ENCODE measurements around the gene METTL18.

Gene METTL18

GRCh38 chr1:169768161-169768560, 26.5 kb downstream of the METTL18 start:
- TF ChIP-seq ZFX (IDR thresholded peaks at IDR 0.05; ENCODE audit: borderline replicate concordance) = no peak
- no peak for TF ChIP-seq CTCF (IDR thresholded peaks at IDR 0.05)
- no peak overlapping the region for H3K27ac ChIP-seq

DNA sequence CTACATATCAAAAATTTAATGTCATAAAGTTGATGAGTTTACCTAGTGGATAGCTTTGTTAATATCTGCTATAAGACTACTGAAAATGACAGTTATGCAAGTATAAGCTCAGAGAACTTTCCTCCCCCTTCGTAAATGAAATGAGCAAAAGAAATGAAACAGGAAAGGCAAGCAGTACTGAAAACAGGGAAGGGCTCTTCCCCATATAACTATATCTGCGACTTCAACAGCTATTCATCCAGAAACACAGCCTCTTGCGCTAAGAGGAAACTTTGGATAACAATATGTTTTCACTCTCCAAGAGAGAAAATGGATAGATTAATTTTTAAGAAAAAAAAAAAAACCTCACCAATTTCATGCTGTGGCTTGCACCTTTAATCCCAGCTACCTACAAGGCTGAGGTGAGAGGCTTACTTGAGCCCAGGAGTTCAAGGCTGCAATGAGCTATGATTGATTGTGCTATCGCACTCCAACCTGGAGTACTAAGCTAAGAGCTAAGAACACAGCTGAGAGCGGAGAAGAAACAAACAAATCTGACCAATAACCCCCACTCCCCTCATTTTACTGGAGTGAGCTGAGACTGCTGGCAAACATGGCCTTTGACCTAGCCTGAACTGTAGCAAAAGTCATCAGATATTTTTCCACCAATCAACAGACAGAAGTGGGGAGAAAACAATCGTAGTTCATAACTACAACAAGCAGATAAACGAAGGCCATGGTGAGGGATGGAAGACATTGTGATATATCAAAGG, 29.0 kb downstream of the METTL18 start:
- H3K27ac ChIP-seq = no peak overlapping the region
- no peak for TF ChIP-seq ZFX (IDR thresholded peaks at IDR 0.05; ENCODE audit: borderline replicate concordance)
- TF ChIP-seq CTCF (IDR thresholded peaks at IDR 0.05) = no peak

DNA sequence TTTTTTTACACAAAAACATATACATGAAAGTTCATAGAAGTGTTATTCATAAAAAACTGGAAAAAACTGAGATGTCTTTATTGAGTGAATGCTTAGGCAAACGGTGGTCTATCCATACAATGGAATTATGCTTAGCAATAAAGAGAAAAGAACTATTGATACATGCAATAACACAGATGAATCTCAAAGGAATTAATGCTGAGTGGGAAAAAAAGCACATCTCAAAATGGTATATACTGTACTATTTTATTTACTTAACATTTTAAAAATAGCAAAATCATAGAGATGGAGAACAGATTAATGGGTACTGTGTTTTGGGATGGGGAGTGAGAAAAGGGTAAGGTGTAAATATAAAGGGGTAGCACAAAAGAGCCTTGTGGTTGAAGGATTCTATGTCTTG, 29.8 kb downstream of the METTL18 start:
- H3K27ac ChIP-seq = no peak overlapping the region
- no peak for TF ChIP-seq ZFX (IDR thresholded peaks at IDR 0.05; ENCODE audit: borderline replicate concordance)

DNA sequence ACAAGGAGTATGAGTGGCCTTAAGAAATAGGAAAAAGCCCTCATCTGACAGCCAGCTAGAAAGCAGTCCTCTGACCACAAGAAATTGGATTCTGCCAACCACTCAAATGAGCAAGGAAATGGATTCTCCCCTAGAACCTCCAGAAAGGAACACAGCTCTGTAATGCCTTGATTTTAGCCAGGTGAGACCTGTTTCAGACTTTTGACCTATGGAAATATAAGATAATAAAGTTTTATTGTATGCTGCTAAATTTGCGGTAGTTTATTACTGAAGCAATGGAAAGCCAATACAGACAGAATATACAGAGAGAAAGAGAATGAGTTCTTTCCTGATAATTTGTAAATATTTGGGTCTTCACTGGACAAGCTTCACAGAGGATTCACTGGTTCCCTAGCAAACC, 32.0 kb downstream of the METTL18 start:
- TF ChIP-seq CTCF (IDR thresholded peaks at IDR 0.05) (no peak), ZFX (IDR thresholded peaks at IDR 0.05; ENCODE audit: borderline replicate concordance) (no peak)
- H3K27ac ChIP-seq = no peak overlapping the region

DNA sequence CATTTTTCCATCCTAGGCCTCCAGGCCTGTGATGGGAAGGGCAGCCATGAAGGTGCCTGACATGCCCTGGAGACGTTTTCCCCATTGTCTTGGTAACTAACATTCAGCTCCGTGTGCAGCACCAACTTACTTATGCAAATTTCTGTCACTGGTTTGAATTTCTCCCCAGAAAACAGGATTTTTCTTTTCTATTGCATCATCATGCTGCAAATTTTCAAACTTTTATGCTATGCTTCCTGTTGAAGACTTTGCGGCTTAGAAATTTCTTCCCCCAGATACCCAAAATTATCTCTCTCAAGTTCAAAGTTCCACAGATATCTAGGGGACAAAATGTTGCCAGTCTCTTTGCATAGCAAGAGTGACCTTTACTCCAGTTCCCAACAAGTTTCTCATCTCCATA, 35.7 kb downstream of the METTL18 start:
- no peak for TF ChIP-seq ZFX (IDR thresholded peaks at IDR 0.05; ENCODE audit: borderline replicate concordance)
- no peak for TF ChIP-seq CTCF (IDR thresholded peaks at IDR 0.05)
- H3K27ac ChIP-seq = no peak overlapping the region

DNA sequence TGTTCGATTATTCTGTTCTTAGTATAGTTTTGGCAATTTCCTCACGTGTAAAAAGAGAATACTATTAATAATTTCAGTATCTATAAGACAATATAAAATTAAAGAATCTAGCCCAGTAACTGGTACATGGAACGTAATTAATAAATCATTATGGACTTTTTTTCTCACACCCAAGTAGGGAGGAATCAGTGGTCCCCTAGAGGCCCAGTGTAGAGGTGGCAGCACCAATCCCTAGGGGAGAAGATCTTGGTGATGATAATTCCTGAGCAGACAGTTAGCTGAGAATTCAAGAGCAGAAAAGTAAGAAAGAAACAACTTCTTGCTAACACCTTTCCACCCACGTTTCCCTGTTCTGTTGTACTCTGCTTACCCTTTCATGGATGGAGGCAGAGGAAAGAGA, 41.2 kb downstream of the METTL18 start:
- no peak for TF ChIP-seq CTCF (IDR thresholded peaks at IDR 0.05)
- H3K27ac ChIP-seq = no peak overlapping the region

GRCh38 chr1:169750041-169750440, 44.7 kb downstream of the METTL18 start:
- TF ChIP-seq CTCF (IDR thresholded peaks at IDR 0.05) (no peak), ZFX (IDR thresholded peaks at IDR 0.05; ENCODE audit: borderline replicate concordance) (no peak)
- no peak overlapping the region for H3K27ac ChIP-seq

DNA sequence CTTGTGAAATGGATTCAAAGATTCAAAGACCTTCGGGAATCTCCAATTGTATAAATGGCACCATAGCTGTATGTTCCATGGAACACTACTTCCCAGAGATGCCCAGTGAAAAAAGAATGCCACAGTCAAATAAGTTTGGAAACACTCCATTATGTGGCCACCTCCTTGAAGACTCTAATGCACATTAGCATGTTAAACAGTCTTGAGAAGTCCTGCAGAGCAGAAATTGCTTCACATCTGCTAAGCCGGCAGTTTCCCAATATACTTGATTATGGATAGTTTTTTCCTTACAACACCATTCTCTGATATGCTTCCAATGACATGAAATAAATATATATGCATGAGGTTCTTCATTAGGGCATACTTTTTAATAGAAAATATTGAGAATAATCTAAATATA, 48.2 kb downstream of the METTL18 start:
- H3K27ac ChIP-seq = no peak overlapping the region
- TF ChIP-seq CTCF (IDR thresholded peaks at IDR 0.05) (no peak), ZFX (IDR thresholded peaks at IDR 0.05; ENCODE audit: borderline replicate concordance) (no peak)
